K562 (cell line): Measurements from ENCODE around the gene FRMD4A. TPM values are rescaled to one million over a fixed set of nuclear protein-coding genes. Genes with fewer than 3 reads are reported as not detected.

Experiments used
- ATAC-seq: fragments of 200-7000 bp; cut with Tn5 transposase; 3 replicates; pipeline ENCODE4 v1.9.1; 2020; ENCODE audit warnings: moderate library complexity
- BruUV-seq: library from RNA; stranded (reverse); fragments of 400-500 nt; replicated peaks from 2 replicates; lab custom pipeline; 2021; lab: Mats Ljungman, UMichigan
- CTCF ChIA-PET: fragments of 300-600 bp; formaldehyde crosslinking; extraction: SDS; loops from one replicate; lab custom pipeline; 2021; ENCODE audit warnings: low intra/inter-chr PET ratio; lab: Yijun Ruan, JAX
- POLR2A ChIA-PET: fragments of 300-600, 350-650 bp; sonication (Branson Sonifier 250); formaldehyde crosslinking; extraction: SDS; loops from one replicate; lab custom pipeline; 2021; ENCODE audit warnings: antibody characterized with exemption, inconsistent platforms; lab: Yijun Ruan, JAX
- DNase-seq, 4 experiments: peaks; one replicate each; pipeline versions ENCODE4 v3.0.0 to v3.0.0-alpha.2; 2011 to 2018; ENCODE audit warnings: low spot score in 3 of 4, mixed read lengths in 3 of 4; ENCODE audit errors: extremely low read depth in 1 of 4
- FAIRE-seq: peaks from 2 replicates; lab custom pipeline; 2011; peaks lifted over from hg19 to GRCh38; lab: Jason Lieb, UNC
- H2AFZ ChIP-seq: 2 replicates; pipeline ENCODE4 v1.6.0; 2011; ENCODE audit warnings: low read depth, low read length, control low read depth, inconsistent platforms
- H3K27ac ChIP-seq: fragments of 200-600 bp; 3 replicates; pipeline ENCODE4 v1.8.0; 2011; ENCODE audit warnings: low read depth, mild to moderate bottlenecking, control low read depth, inconsistent platforms, low read length, moderate library complexity, mixed read lengths; ENCODE audit errors: extremely low read depth
- H3K27me3 ChIP-seq, 2 experiments: fragments of 300-600 bp in 1 of 2; 2 replicates in 1 of 2; 3 replicates in 1 of 2; pipeline versions ENCODE4 v1.6.0 to v1.8.0; 2011; ENCODE audit warnings: inconsistent platforms in 2 of 2, low read length in 2 of 2, mild to moderate bottlenecking in 1 of 2, mixed read lengths in 1 of 2, moderate library complexity in 1 of 2; ENCODE audit not compliant: control insufficient read depth in 2 of 2, insufficient read depth in 2 of 2
- H3K36me3 ChIP-seq: fragments of 300-600 bp; 3 replicates; pipeline ENCODE4 v1.8.0; 2011; ENCODE audit warnings: mild to moderate bottlenecking, low read length, inconsistent platforms; ENCODE audit not compliant: control insufficient read depth, insufficient read depth
- H3K4me1 ChIP-seq, 2 experiments: fragments of 200-600 bp in 1 of 2; replicated peaks in 1 of 2; 2 replicates in 1 of 2; 3 replicates in 1 of 2; pipeline versions ENCODE4 v1.5.1 to v1.8.0; 2011; ENCODE audit warnings: inconsistent platforms in 2 of 2, low read length in 2 of 2, mild to moderate bottlenecking in 1 of 2, mixed read lengths in 1 of 2, moderate library complexity in 1 of 2; ENCODE audit not compliant: control insufficient read depth in 2 of 2, insufficient read depth in 2 of 2
- H3K4me2 ChIP-seq: 2 replicates; pipeline ENCODE4 v1.6.1; 2011; ENCODE audit warnings: low read length, control low read depth, inconsistent platforms, mixed read lengths; ENCODE audit not compliant: insufficient read depth
- H3K4me3 ChIP-seq: fragments of 200-600 bp; sonication (generic), shearing (Covaris generic); 2 replicates; pipeline ENCODE4 v1.5.1; 2016; ENCODE audit warnings: control low read depth, inconsistent platforms
- H3K79me2 ChIP-seq: fragments of 200-600 bp; 3 replicates; pipeline ENCODE4 v1.8.0; 2011; ENCODE audit warnings: low read length, inconsistent platforms; ENCODE audit not compliant: control insufficient read depth, insufficient read depth
- H3K9ac ChIP-seq, 2 experiments: 2 replicates each; pipeline versions ENCODE4 v1.6.0 to v1.6.1; 2011; ENCODE audit warnings: low read depth in 2 of 2, low read length in 2 of 2, control low read depth in 1 of 2, inconsistent platforms in 1 of 2, mild to moderate bottlenecking in 1 of 2, mixed read lengths in 1 of 2; ENCODE audit not compliant: insufficient read depth in 1 of 2
- H3K9me1 ChIP-seq: one replicate; pipeline ENCODE4 v1.6.0; 2011; ENCODE audit warnings: inconsistent platforms, mild to moderate bottlenecking, low read length, moderate library complexity; ENCODE audit not compliant: control insufficient read depth, insufficient read depth
- H3K9me3 ChIP-seq: replicated peaks from 2 replicates; pipeline ENCODE4 v1.5.1; 2011; ENCODE audit warnings: low read depth, low read length, inconsistent platforms; ENCODE audit not compliant: control insufficient read depth, insufficient read depth
- H4K20me1 ChIP-seq: replicated peaks from 2 replicates; pipeline ENCODE4 v1.6.1; 2011; ENCODE audit warnings: low read length, inconsistent platforms, mixed read lengths; ENCODE audit not compliant: control insufficient read depth, insufficient read depth
- HDAC8 ChIP-seq: fragments of 450-650 bp; IDR thresholded peaks from 2 replicates; pipeline ENCODE4 v1.6.1; 2016; ENCODE audit warnings: mild to moderate bottlenecking, missing genetic modification characterization, moderate library complexity, missing compliant biosample characterization
- MEIS2 ChIP-seq: fragments of 450-650 bp; IDR thresholded peaks from 2 replicates; pipeline ENCODE4 v1.6.1; 2014; ENCODE audit warnings: mild to moderate bottlenecking; ENCODE audit not compliant: partially characterized antibody
- MYC ChIP-seq, 2 experiments: fragments of 250-450 bp in 1 of 2; sonication (Bioruptor Pico) in 1 of 2; IDR thresholded peaks; 2 replicates each; pipeline versions ENCODE4 v1.5.1 to v1.6.1; 2012 to 2021; ENCODE audit warnings: low read depth in 2 of 2, borderline replicate concordance in 1 of 2, improper control_type of control experiment in 1 of 2, low read length in 1 of 2, mild to moderate bottlenecking in 1 of 2, moderate library complexity in 1 of 2
- PBX2 ChIP-seq, 2 experiments: IDR thresholded peaks in 1 of 2; conservative IDR thresholded peaks in 1 of 2; 2 replicates each; pipeline ENCODE4 v1.6.1; 2016; ENCODE audit warnings: low read depth in 2 of 2, mild to moderate bottlenecking in 1 of 2, missing compliant biosample characterization in 1 of 2, missing genetic modification characterization in 1 of 2, moderate library complexity in 1 of 2
- ZC3H4 ChIP-seq: sonication (generic); formaldehyde crosslinking; IDR thresholded peaks from 2 replicates; pipeline ENCODE4 v1.9.0; 2021; ENCODE audit warnings: missing genetic modification reagents, borderline replicate concordance
- ZNF12 ChIP-seq: sonication (generic); formaldehyde crosslinking; IDR thresholded peaks from 2 replicates; pipeline ENCODE4 v1.4.0; 2020; ENCODE audit warnings: mild to moderate bottlenecking, missing genetic modification reagents
- WGBS: fragments of 100-300 bp; shearing (Covaris generic); methylation state at CpG from one replicate; pipeline ENCODE4 v1.1.6; 2016; ENCODE audit warnings: low coverage, mixed read lengths; ENCODE audit not compliant: insufficient coverage; ENCODE audit errors: missing lambda C conversion rate; 5-methylcytosine and 5-hydroxymethylcytosine counted together
- in situ Hi-C: fragments of 300-500 bp; cut with MboI; formaldehyde crosslinking; loops from 4 replicates; pipeline ENCODE4 v1.15.0; 2018; ENCODE audit warnings: inconsistent platforms, mixed read lengths
- intact Hi-C: fragments of 100-400 bp; cut with micrococcal nuclease; formaldehyde crosslinking; loops from 2 replicates; pipeline ENCODE4 v1.14.2; 2022
- polyA plus RNA-seq, 8 experiments: library from polyadenylated mRNA; depleted of rRNA in 4 of 8; stranded (reverse) in 5 of 8; unstranded in 3 of 8; fragments of >200 nt; fragmentation: Nextera tagmentation in 2 of 8; fragmentation: Illumina TruSeq in 1 of 8; extraction: Ambion mirVana in 2 of 8; extraction: Trizol in 1 of 8; gene quantifications; 2 replicates each; pipeline versions ENCODE4 v1.2.1 to v1.2.3, GENCODE V29; 2011 to 2014; ENCODE audit warnings: inconsistent platforms in 1 of 8, missing spikeins in 1 of 8
- total RNA-seq, 7 experiments: library from RNA; depleted of rRNA in 6 of 7; stranded (reverse); fragments of >200 nt in 6 of 7; fragmentation: Illumina TruSeq in 2 of 7; extraction: Trizol in 2 of 7; gene quantifications; 2 replicates each; pipeline versions ENCODE4 v1.2.1 to v1.2.3, GENCODE V29; 2011 to 2021; ENCODE audit warnings: low replicate concordance in 1 of 7

The FRMD4A gene
- total and polyA plus RNA-seq, 9 of the 15 experiments (the other 6 are each of a cell fraction or from before 2014, with no cell fraction given), result 0.80 to 5.2 (median 3.0) TPM

DNA sequence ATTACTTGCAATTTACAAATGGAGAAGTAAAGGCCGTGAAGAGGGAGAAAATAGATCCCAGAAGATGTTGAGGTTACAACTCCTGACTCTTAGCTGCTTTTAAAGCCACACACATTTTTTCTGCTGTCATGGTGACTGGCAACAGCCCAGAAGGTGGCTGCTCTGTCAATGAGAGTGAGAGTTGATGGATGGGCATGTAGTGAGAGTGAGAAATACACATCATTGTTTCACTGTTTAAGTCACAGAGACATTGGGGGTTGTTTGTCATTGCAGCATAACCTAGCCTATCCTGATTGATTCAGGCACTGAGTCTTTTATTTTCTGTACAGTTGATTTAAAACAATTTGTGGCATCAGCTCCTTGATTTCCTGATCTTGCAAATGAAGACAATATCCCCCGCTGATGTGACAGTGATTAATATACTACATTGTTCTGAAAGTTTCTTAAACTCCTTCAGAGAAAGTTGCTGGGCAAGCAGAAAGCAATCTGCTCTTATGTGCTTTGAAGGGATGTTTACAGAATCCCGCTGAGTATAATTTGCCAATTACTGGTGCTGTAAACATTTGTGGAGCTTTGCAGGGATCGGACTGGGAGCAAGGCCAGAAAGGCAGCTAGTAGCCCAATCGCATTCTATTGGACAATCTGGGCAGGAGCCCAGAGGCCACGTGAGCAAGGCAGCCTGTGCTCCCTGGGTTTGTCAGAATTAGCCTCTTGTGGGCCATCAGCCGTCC is 514.4 kb downstream of the FRMD4A start:
- Histone ChIP-seq H3K36me3 (no peaks in the 10 kb centered on the region), H3K27ac (no peak overlapping the region), H3K4me3 (no peak overlapping the region), H3K4me2 (no peak overlapping the region), H4K20me1 (no peaks in the 10 kb centered on the region), H2AFZ (no peak overlapping the region)
- in situ Hi-C loops, result no loop called here
- DNase-seq (no peak), FAIRE-seq (no peak)
- BruUV-seq, result no TSS peak
- TF ChIP-seq ZNF12 (CRISPR knock-in tag), result peak; percentile 86
- no peak for TF ChIP-seq MYC (IDR thresholded peaks at IDR 0.05; ENCODE audit: low read depth, low read length)
- TF ChIP-seq MYC (CRISPR knock-in tag; IDR thresholded peaks at IDR 0.05; ENCODE audit: borderline replicate concordance, low read depth), result no peak
- no peak for TF ChIP-seq HDAC8
- TF ChIP-seq PBX2 (CRISPR knock-in tag; IDR thresholded peaks at IDR 0.05; ENCODE audit: low read depth), result no peak
- TF ChIP-seq PBX2 (tag; conservative IDR thresholded peaks at IDR 0.05; ENCODE audit: low read depth), result 0 out of 2 replicates have a peak, but pooled peaks have one; percentile 31
- TF ChIP-seq ZC3H4 (CRISPR knock-in tag), result no peak
- TF ChIP-seq MEIS2, result peak; percentile 8
- TF ChIP-seq, all 486 proteins: peak for 3
- ATAC-seq, result no peak
- H3K4me1 ChIP-seq, result no peaks in the 10 kb centered on the region; a peak in 1 of 5 replicates
- peaks cover 10 to 15% of the 10 kb centered on the region in 2 experiments; a peak in 3 of 5 replicates for H3K27me3 ChIP-seq
- no peaks in the 10 kb centered on the region for H3K9me1 ChIP-seq
- H3K9ac ChIP-seq, result no peak overlapping the region
- intact Hi-C loops, result no loop called here
- POLR2A ChIA-PET, result interaction anchor here (0.9 kb wide), 1 partner anchor 301 kb away, joined by 3 read pairs; no protein-coding TSS in a partner anchor
- CTCF ChIA-PET, result no interaction called here
- H3K79me2 ChIP-seq, result no peaks in the 10 kb centered on the region
- 2% methylated on average over 7 of the region's 7 CpGs for WGBS
- 0 out of 2 replicates have a peak, but pooled peaks cover 2% of the 10 kb centered on the region for H3K9me3 ChIP-seq
